ENCODE measurements around the gene ARFGAP3.

DNA sequence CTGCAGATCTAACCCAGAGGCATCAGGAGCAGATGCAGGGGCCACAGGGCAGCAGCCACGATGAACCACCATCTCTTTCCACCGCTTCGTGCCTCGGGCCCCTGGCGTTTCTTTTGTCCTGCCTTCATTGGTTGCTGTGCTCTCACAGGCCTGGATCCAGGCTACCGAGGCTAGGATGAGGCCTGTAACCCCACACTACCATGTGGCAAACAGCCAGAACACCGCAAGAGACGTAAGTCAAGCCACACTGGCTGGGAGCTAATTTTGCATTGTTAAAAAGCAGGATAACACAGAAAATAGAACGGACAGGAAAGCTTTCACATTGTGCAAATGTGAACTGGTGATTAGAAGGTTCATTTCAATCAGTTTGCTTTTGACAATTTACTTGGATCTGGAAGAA lies 15.7 kb upstream of the ARFGAP3 start:
- TF ChIP-seq, protein P1, sequence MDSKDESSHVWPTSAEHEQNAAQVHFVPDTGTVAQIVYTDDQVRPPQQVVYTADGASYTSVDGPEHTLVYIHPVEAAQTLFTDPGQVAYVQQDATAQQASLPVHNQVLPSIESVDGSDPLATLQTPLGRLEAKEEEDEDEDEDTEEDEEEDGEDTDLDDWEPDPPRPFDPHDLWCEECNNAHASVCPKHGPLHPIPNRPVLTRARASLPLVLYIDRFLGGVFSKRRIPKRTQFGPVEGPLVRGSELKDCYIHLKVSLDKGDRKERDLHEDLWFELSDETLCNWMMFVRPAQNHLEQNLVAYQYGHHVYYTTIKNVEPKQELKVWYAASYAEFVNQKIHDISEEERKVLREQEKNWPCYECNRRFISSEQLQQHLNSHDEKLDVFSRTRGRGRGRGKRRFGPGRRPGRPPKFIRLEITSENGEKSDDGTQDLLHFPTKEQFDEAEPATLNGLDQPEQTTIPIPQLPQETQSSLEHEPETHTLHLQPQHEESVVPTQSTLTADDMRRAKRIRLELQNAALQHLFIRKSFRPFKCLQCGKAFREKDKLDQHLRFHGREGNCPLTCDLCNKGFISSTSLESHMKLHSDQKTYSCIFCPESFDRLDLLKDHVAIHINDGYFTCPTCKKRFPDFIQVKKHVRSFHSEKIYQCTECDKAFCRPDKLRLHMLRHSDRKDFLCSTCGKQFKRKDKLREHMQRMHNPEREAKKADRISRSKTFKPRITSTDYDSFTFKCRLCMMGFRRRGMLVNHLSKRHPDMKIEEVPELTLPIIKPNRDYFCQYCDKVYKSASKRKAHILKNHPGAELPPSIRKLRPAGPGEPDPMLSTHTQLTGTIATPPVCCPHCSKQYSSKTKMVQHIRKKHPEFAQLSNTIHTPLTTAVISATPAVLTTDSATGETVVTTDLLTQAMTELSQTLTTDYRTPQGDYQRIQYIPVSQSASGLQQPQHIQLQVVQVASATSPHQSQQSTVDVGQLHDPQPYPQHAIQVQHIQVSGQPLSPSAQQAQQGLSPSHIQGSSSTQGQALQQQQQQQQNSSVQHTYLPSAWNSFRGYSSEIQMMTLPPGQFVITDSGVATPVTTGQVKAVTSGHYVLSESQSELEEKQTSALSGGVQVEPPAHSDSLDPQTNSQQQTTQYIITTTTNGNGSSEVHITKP (tag by site-specific recombination; IDR thresholded peaks at IDR 0.05), result no peak
- TF ChIP-seq, protein P2, sequence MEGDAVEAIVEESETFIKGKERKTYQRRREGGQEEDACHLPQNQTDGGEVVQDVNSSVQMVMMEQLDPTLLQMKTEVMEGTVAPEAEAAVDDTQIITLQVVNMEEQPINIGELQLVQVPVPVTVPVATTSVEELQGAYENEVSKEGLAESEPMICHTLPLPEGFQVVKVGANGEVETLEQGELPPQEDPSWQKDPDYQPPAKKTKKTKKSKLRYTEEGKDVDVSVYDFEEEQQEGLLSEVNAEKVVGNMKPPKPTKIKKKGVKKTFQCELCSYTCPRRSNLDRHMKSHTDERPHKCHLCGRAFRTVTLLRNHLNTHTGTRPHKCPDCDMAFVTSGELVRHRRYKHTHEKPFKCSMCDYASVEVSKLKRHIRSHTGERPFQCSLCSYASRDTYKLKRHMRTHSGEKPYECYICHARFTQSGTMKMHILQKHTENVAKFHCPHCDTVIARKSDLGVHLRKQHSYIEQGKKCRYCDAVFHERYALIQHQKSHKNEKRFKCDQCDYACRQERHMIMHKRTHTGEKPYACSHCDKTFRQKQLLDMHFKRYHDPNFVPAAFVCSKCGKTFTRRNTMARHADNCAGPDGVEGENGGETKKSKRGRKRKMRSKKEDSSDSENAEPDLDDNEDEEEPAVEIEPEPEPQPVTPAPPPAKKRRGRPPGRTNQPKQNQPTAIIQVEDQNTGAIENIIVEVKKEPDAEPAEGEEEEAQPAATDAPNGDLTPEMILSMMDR (tag by site-specific recombination; IDR thresholded peaks at IDR 0.05), result no peak
